Suprapubic skin (tissue), 3 donors: ENCODE data around the gene ZC3H4.

Source experiments
- POLR2A ChIP-seq, 2 donors: fragments of 450-650 bp; IDR thresholded peaks; one replicate each; pipeline ENCODE4 v1.6.1; 2017; ENCODE audit warnings: antibody characterized with exemption in 2 of 2, mild to moderate bottlenecking in 2 of 2, moderate library complexity in 2 of 2
- TF ChIP-seq, protein P1 (sequence below), 2 donors: fragments of 200-600 bp in 1 of 2; fragments of 450-650 bp in 1 of 2; sonication (generic) in 1 of 2; IDR thresholded peaks; one replicate each; pipeline ENCODE4 v1.5.1; 2016 to 2019; ENCODE audit warnings: antibody characterized with exemption in 2 of 2, mild to moderate bottlenecking in 1 of 2, moderate library complexity in 1 of 2

DNA sequence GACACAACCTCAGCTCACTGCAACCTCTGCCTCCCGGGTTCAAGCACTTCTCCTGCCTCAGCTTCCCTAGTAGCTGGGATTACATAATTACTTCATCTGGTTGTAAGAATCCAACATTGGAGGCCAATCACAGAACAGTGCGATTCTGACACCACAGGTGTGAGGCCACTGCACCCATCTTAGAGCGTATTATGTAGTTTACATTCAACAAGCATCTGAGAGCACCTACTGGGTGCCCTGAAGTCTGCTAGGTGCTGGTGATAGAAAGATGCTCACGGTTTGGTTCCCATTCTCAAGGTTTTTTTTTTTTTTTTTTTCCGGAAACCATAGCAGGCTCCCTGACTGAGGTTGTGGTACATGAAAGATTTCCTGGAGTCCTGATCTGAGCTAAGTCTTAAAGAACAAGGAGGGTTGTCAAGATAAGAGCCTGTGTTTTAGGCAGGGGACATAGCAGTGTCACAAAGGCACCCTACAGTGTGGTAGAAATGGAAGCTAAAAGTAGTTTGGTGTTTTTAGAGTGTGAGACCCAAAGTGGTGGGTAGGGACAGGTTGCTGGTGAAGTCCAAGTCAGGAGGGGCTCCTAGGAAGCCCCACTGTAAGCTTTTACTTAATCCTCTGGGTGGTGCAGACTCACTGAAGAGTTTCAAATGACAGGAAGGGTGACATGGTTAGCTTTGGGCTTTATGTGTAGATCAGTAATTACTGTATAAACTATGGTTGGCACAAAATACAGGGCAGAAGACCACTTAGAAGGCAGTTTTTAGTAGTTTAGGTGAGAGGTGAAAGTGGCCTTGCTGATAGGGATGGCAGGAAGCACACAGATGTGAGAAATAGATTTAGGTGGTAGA, 32.3 kb upstream of the ZC3H4 start:
- no peak for TF ChIP-seq POLR2A (IDR thresholded peaks at IDR 0.05)
- TF ChIP-seq, protein P1, sequence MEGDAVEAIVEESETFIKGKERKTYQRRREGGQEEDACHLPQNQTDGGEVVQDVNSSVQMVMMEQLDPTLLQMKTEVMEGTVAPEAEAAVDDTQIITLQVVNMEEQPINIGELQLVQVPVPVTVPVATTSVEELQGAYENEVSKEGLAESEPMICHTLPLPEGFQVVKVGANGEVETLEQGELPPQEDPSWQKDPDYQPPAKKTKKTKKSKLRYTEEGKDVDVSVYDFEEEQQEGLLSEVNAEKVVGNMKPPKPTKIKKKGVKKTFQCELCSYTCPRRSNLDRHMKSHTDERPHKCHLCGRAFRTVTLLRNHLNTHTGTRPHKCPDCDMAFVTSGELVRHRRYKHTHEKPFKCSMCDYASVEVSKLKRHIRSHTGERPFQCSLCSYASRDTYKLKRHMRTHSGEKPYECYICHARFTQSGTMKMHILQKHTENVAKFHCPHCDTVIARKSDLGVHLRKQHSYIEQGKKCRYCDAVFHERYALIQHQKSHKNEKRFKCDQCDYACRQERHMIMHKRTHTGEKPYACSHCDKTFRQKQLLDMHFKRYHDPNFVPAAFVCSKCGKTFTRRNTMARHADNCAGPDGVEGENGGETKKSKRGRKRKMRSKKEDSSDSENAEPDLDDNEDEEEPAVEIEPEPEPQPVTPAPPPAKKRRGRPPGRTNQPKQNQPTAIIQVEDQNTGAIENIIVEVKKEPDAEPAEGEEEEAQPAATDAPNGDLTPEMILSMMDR (IDR thresholded peaks at IDR 0.05): no peak
